ENCODE results near the gene GCSH. TPM values are rescaled to one million over a fixed set of nuclear protein-coding genes. Genes with fewer than 3 reads are reported as not detected.

GCSH gene
- total RNA-seq, 1 experiment from 2014 or later: 117 TPM

- intact Hi-C loops (cut with micrococcal nuclease): loop anchor here (2.0 to 5.0 kb wide), 2 partner anchors 19 to 40 kb away; partner anchors contain the start of genes ATMIN and GCSH
- Histone ChIP-seq H3K9me2 (ENCODE audit: insufficient read depth) (no peaks in the 10 kb centered on the region), H4K20me1 (ENCODE audit: insufficient read depth) (no peaks in the 10 kb centered on the region), H3K27me3 (ENCODE audit: insufficient read depth, low read length) (no peaks in the 10 kb centered on the region), H3K9ac (ENCODE audit: low read length) (peak within 1 kb of the TSS; percentile 76), H3K4me2 (ENCODE audit: low read length) (peak within 1 kb of the TSS; percentile 86), H3K4me1 (ENCODE audit: control insufficient read depth in 1 of 2, insufficient read depth in 2 of 2, low read length in 2 of 2) (peaks cover 10 to 15% of the 10 kb centered on the region in 2 experiments), H3K4me3 (replicated peaks in 1 of 2; ENCODE audit: low read depth in 1 of 2, low read length in 2 of 2) (peak within 1 kb of the TSS; percentile 66 to 74), H3K27ac (ENCODE audit: low read depth, low read length) (peak within 1 kb of the TSS; percentile 53), H2AFZ (ENCODE audit: low read depth, low read length, poor library complexity, severe bottlenecking) (peak within 1 kb of the TSS; percentile 56), H3K9me3 (ENCODE audit: control insufficient read depth in 1 of 2, insufficient read depth in 1 of 2, low read depth in 1 of 2, low read length in 2 of 2) (no peaks in the 10 kb centered on the region), H3K79me2 (ENCODE audit: insufficient read depth, low read length) (no peaks in the 10 kb centered on the region), H3K36me3 (ENCODE audit: control insufficient read depth in 1 of 2, insufficient read depth in 2 of 2, low read length in 2 of 2) (peaks cover 0 to 9% of the 10 kb centered on the region in 2 experiments; a peak in 1 of 4 replicates)
- POLR2A ChIA-PET: interaction anchor here (1.0 to 1.6 kb wide), 4 partner anchors 8 to 64 kb away, joined by 3 to 6 read pairs (median 4); no protein-coding TSS in a partner anchor
- ATAC-seq (peak; percentile 92), DNase-seq (ENCODE audit: low read depth, low spot score) (peak; percentile 96)
- CTCF ChIA-PET: interaction anchor here (0.9 to 2.6 kb wide), 4 partner anchors 17 to 121 kb away, joined by 3 to 18 read pairs (median 3); partner anchors contain the start of gene ATMIN
- RAD21 ChIA-PET (ENCODE audit: low non-redundant PET in 1 of 2, low total read pairs in 2 of 2, uncharacterized antibody in 2 of 2, unreplicated experiment in 2 of 2): no interaction called here
- TF ChIP-seq ELF1 (IDR thresholded peaks at IDR 0.05; ENCODE audit: borderline replicate concordance, low read depth) (no peak), TCF7L2 (IDR thresholded peaks at IDR 0.05; ENCODE audit: borderline replicate concordance, extremely low read depth, insufficient read depth, insufficient read length) (peak; percentile 36), POLR2AphosphoS5 (IDR thresholded peaks at IDR 0.05; ENCODE audit: low read depth, low read length) (peak; percentile 95), ZBTB33 (IDR thresholded peaks at IDR 0.05; ENCODE audit: extremely low read depth, insufficient replicate concordance, low read length) (no peak), ZNF274 (IDR thresholded peaks at IDR 0.05; ENCODE audit: low read depth, low read length) (no peak), YY1 (IDR thresholded peaks at IDR 0.05; ENCODE audit: extremely low read depth, insufficient replicate concordance, low read depth, low read length) (peak; percentile 33), ATF3 (IDR thresholded peaks at IDR 0.05) (no peak), RAD21 (IDR thresholded peaks at IDR 0.05; ENCODE audit: low read depth) (no peak), ZFX (IDR thresholded peaks at IDR 0.05) (peak; percentile 92), SIN3A (IDR thresholded peaks at IDR 0.05; ENCODE audit: low read depth) (peak; percentile 88), POLR2A (IDR thresholded peaks at IDR 0.05; ENCODE audit: borderline replicate concordance, extremely low read depth, insufficient read depth, insufficient read length) (peak; percentile 80), SP1 (IDR thresholded peaks at IDR 0.05; ENCODE audit: low read depth) (peak; percentile 74; the same call in 1 of the 2 replicates), CEBPB (IDR thresholded peaks at IDR 0.05; ENCODE audit: low read depth) (no peak), REST (IDR thresholded peaks at IDR 0.05; ENCODE audit: low read depth) (no peak), EZH2 (IDR thresholded peaks at IDR 0.05) (no peak), MAX (IDR thresholded peaks at IDR 0.05) (0 out of 2 replicates have a peak, but pooled peaks have one; percentile 33)
- TSS peak; percentile 88 for BruUV-seq (replicated peaks)
These were observed 18.9 kb downstream of the GCSH start, which contains the start of gene C16orf46 for GRCh38 chr16:81077076-81077940. TSS of gene C16orf46 (minus strand) at chr16:81077238. CDS start at chr16:81063955, 13,283 bp downstream.

Measured in HCT116 (cell line).